ENCODE results near the gene EMSY. TPM values are rescaled to one million over a fixed set of nuclear protein-coding genes. Genes with fewer than 3 reads are reported as not detected.
"Not testable (repeated sequence)": the region's sequence is repeated elsewhere in the genome, so short reads cannot be mapped to it uniquely, and the experiment has no call there.

The EMSY gene
- total RNA-seq, 2 experiments from 2014 or later = 29.0 to 31.4 TPM

DNA sequence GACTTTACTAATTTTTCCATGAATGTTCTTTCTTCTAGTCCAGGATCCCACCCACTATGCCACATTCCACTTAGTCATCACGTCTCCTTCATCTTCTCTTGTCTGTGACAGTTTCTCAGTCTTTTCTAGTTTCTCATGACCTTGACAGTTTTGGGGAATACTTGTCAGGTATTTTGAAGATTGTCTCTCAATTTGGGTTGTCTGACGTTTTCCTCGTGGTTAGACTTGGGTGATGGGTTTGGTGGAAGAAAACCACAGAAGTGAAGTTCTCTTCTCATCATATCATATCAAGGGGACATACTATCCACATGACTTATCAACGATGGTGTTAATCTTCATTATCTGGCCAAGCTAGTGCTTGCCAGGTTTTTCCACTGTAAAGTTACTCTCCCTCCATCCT, 123.3 kb downstream of the EMSY start:
- intact Hi-C loops (cut with micrococcal nuclease) = no loop called here
- H3K9me3 Mint-ChIP-seq = no peaks in the 10 kb centered on the region
- DNase-seq (no peak), ATAC-seq (no peak)
- TF ChIP-seq, protein P1, sequence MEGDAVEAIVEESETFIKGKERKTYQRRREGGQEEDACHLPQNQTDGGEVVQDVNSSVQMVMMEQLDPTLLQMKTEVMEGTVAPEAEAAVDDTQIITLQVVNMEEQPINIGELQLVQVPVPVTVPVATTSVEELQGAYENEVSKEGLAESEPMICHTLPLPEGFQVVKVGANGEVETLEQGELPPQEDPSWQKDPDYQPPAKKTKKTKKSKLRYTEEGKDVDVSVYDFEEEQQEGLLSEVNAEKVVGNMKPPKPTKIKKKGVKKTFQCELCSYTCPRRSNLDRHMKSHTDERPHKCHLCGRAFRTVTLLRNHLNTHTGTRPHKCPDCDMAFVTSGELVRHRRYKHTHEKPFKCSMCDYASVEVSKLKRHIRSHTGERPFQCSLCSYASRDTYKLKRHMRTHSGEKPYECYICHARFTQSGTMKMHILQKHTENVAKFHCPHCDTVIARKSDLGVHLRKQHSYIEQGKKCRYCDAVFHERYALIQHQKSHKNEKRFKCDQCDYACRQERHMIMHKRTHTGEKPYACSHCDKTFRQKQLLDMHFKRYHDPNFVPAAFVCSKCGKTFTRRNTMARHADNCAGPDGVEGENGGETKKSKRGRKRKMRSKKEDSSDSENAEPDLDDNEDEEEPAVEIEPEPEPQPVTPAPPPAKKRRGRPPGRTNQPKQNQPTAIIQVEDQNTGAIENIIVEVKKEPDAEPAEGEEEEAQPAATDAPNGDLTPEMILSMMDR (IDR thresholded peaks at IDR 0.05) = no peak
- H3K4me3 Mint-ChIP-seq = no peak overlapping the region
- CTCF ChIA-PET = no interaction called here
- POLR2A ChIA-PET = no interaction called here
- H3K4me1 Mint-ChIP-seq (ENCODE audit: low read depth) = peaks cover 7% of the 10 kb centered on the region
- H3K27me3 Mint-ChIP-seq = peaks cover 33% of the 10 kb centered on the region
- no peaks in the 10 kb centered on the region for H3K36me3 Mint-ChIP-seq (ENCODE audit: low read depth)
- no peak overlapping the region for H3K27ac Mint-ChIP-seq

GRCh38 chr11:76568621-76569020, 123.8 kb downstream of the EMSY start:
- H3K4me3 Mint-ChIP-seq = no peak overlapping the region
- DNase-seq (no peak), ATAC-seq (no peak)
- CTCF ChIA-PET = no interaction called here
- POLR2A ChIA-PET = interaction anchor here (1.3 kb wide), 1 partner anchor 9 kb away, joined by 3 read pairs; no protein-coding TSS in a partner anchor
- no peaks in the 10 kb centered on the region for H3K36me3 Mint-ChIP-seq (ENCODE audit: low read depth)
- H3K9me3 Mint-ChIP-seq = no peaks in the 10 kb centered on the region
- H3K27ac Mint-ChIP-seq = no peak overlapping the region
- peaks cover 30% of the 10 kb centered on the region for H3K27me3 Mint-ChIP-seq
- intact Hi-C loops (cut with micrococcal nuclease) = no loop called here
- TF ChIP-seq, protein P1 (IDR thresholded peaks at IDR 0.05) = no peak
- peaks cover 7% of the 10 kb centered on the region for H3K4me1 Mint-ChIP-seq (ENCODE audit: low read depth)

DNA sequence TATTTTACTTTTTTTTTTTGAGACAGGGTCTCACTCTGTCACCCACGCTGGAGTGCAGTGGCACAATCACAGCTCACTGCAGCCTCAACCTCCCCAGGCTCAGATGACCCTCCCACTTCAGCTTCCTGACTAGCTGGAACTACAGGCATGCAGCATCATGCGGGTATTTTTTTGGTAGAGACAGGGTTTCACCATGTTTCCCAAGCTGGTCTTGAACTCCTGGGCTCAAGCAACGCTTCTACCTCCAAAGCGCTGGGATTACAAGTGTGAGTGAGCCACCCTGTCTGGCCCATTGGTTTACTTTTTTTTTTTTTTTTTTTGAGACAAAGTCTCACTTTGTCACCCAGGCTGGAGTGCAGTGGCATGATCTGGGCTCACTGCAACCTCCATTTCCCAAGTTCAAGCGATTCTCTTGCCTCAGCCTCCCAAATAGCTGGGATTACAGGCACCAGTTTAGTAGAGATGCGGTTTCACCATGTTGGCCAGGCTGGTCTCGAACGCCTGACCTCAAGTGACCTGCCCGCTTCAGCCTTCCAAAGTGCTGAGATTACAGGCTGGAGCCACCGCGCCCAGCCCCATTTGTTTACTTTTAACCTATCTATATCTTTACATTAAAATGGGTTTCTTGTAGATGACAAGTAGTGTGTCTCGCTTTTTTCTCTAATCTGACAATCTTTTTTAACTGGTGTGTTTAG, 127.5 kb downstream of the EMSY start:
- H3K4me3 Mint-ChIP-seq; DNase-seq; ATAC-seq; POLR2A ChIA-PET; intact Hi-C loops (cut with micrococcal nuclease); H3K27ac Mint-ChIP-seq; H3K4me1 Mint-ChIP-seq (ENCODE audit: low read depth); CTCF ChIA-PET; H3K36me3 Mint-ChIP-seq (ENCODE audit: low read depth); H3K9me3 Mint-ChIP-seq: not testable (repeated sequence)
- H3K27me3 Mint-ChIP-seq = peaks cover 21% of the 10 kb centered on the region

- Mint-ChIP-seq H3K27ac (no peak overlapping the region), H3K36me3 (ENCODE audit: low read depth) (no peaks in the 10 kb centered on the region), H3K27me3 (peaks cover 16% of the 10 kb centered on the region), H3K4me3 (no peak overlapping the region), H3K4me1 (ENCODE audit: low read depth) (no peaks in the 10 kb centered on the region), H3K9me3 (no peaks in the 10 kb centered on the region)
- intact Hi-C loops (cut with micrococcal nuclease) = no loop called here
- TF ChIP-seq, protein P1 (IDR thresholded peaks at IDR 0.05) = no peak
- no peak for DNase-seq
- ChIA-PET CTCF (interaction anchor here (1.0 kb wide), 1 partner anchor 473 kb away, joined by 3 read pairs; no protein-coding TSS in a partner anchor), POLR2A (no interaction called here)
- ATAC-seq = no peak
These were observed 129.6 kb downstream of the EMSY start for GRCh38 chr11:76574406-76574805.

DNA sequence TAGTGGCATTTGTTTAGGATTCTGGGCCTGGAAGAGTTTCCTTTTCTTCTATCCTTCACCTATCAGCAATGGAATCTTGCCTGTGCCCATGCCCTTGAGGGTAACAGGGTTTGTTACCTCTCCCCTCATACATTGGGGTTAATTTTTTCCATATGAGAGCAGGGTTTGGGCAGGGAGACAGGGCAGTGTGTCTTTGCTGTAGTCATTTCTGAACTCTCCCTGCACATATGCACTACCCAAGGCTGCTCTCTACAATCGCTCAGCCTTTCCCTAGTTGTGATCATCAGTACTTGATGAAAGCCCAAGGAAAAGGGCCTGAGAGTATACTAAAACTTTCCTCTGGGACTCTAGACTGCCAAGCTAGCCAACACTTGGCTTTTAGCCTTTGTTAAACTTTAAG, 130.1 kb downstream of the EMSY start:
- H3K27ac Mint-ChIP-seq = no peak overlapping the region
- ChIA-PET POLR2A (no interaction called here), CTCF (interaction anchor here (1.0 kb wide), 1 partner anchor 473 kb away, joined by 3 read pairs; no protein-coding TSS in a partner anchor)
- DNase-seq = no peak
- H3K4me1 Mint-ChIP-seq (ENCODE audit: low read depth) = no peaks in the 10 kb centered on the region
- intact Hi-C loops (cut with micrococcal nuclease) = no loop called here
- no peak for ATAC-seq
- no peaks in the 10 kb centered on the region for H3K36me3 Mint-ChIP-seq (ENCODE audit: low read depth)
- TF ChIP-seq, protein P1 (IDR thresholded peaks at IDR 0.05) = no peak
- peaks cover 16% of the 10 kb centered on the region for H3K27me3 Mint-ChIP-seq
- H3K4me3 Mint-ChIP-seq = no peak overlapping the region
- H3K9me3 Mint-ChIP-seq = no peaks in the 10 kb centered on the region
